PC-3 (cell line): Measurements from ENCODE around the gene SAMD8. TPM values are rescaled to one million over a fixed set of nuclear protein-coding genes. Genes with fewer than 3 reads are reported as not detected.

Source experiments
- ATAC-seq: fragments of 200-7000 bp; cut with Tn5 transposase; 2 replicates; pipeline ENCODE4 v1.9.1; 2020; ENCODE audit warnings: mild to moderate bottlenecking, moderate library complexity
- BruUV-seq: library from RNA; stranded (reverse); fragments of 400-500 nt; replicated peaks from 2 replicates; lab custom pipeline; 2021; lab: Mats Ljungman, UMichigan
- CTCF ChIA-PET: fragments of 300-600 bp; sonication (Branson Sonifier 250); formaldehyde crosslinking; loops from one replicate; lab custom pipeline; 2022; ENCODE audit warnings: antibody characterized with exemption; lab: Charles Lee
- POLR2A ChIA-PET: fragments of 300-600 bp; sonication (Branson Sonifier 250); formaldehyde crosslinking; loops from one replicate; lab custom pipeline; 2022; ENCODE audit warnings: antibody characterized with exemption; ENCODE audit not compliant: unreplicated experiment; lab: Charles Lee
- DNase-seq: peaks from one replicate; pipeline ENCODE4 v3.0.0-alpha.2; 2015
- H2AFZ ChIP-seq: fragments of 300-600 bp; sonication (generic); 2 replicates; pipeline ENCODE4 v1.6.0; 2016; ENCODE audit warnings: antibody characterized with exemption, low read length
- H3F3A ChIP-seq: fragments of 300-600 bp; sonication (generic); one replicate; pipeline ENCODE4 v1.6.0; 2017; ENCODE audit warnings: antibody characterized with exemption, low read length, control low read depth, mild to moderate bottlenecking; ENCODE audit not compliant: unreplicated experiment
- H3K27ac ChIP-seq: fragments of 300-600 bp; sonication (generic); 2 replicates; pipeline ENCODE4 v1.5.1; 2016; ENCODE audit warnings: mild to moderate bottlenecking, low read length
- H3K27me3 ChIP-seq: fragments of 300-600 bp; sonication (generic); 2 replicates; pipeline ENCODE4 v1.6.1; 2016; ENCODE audit warnings: low read length, mixed read lengths
- H3K36me3 ChIP-seq: fragments of 300-600 bp; sonication (generic); 2 replicates; pipeline ENCODE4 v1.6.1; 2016; ENCODE audit warnings: low read depth, mixed run types, low read length, mixed read lengths
- H3K4me1 ChIP-seq: fragments of 300-600 bp; sonication (generic); 2 replicates; pipeline ENCODE4 v1.5.1; 2016; ENCODE audit warnings: low read length; ENCODE audit not compliant: insufficient read depth
- H3K4me2 ChIP-seq: fragments of 300-600 bp; sonication (generic); 2 replicates; pipeline ENCODE4 v1.6.0; 2016; ENCODE audit warnings: low read length
- H3K4me3 ChIP-seq: fragments of 300-600 bp; sonication (generic); 2 replicates; pipeline ENCODE4 v1.5.1; 2016; ENCODE audit warnings: mild to moderate bottlenecking, low read length, mixed read lengths
- H3K79me2 ChIP-seq: fragments of 300-600 bp; sonication (generic); 2 replicates; pipeline ENCODE4 v1.6.1; 2017; ENCODE audit warnings: low read length, mixed read lengths
- H3K9ac ChIP-seq: fragments of 300-600 bp; sonication (generic); 2 replicates; pipeline ENCODE4 v1.6.0; 2016; ENCODE audit warnings: mild to moderate bottlenecking, low read length
- H3K9me2 ChIP-seq: fragments of 300-600 bp; sonication (generic); replicated peaks from 2 replicates; pipeline ENCODE4 v1.6.1; 2016; ENCODE audit warnings: mixed run types, low read length, mixed read lengths
- H3K9me3 ChIP-seq: fragments of 300-600 bp; sonication (generic); 2 replicates; pipeline ENCODE4 v1.6.1; 2016; ENCODE audit warnings: low read length, mixed read lengths
- H4K20me1 ChIP-seq: fragments of 300-600 bp; sonication (generic); 2 replicates; pipeline ENCODE4 v1.6.1; 2016; ENCODE audit warnings: low read length, mixed read lengths
- EZH2 ChIP-seq: fragments of 300-600 bp; sonication (generic); IDR thresholded peaks from one replicate; pipeline ENCODE4 v1.6.1; 2017; ENCODE audit warnings: antibody characterized with exemption, mild to moderate bottlenecking, low read length; ENCODE audit not compliant: unreplicated experiment
- EZH2phosphoT487 ChIP-seq: fragments of 300-600 bp; sonication (generic); IDR thresholded peaks from 2 replicates; pipeline ENCODE4 v1.6.1; 2018; ENCODE audit warnings: mild to moderate bottlenecking, antibody characterized with exemption, low read length, borderline replicate concordance
- intact Hi-C: fragments of 100-400 bp; cut with micrococcal nuclease; formaldehyde crosslinking; loops from 2 replicates; pipeline ENCODE4 v1.9.0; 2023
- total RNA-seq: library from RNA; depleted of rRNA; stranded (reverse); fragments of >200 nt; gene quantifications from 2 replicates; pipeline ENCODE4 v1.2.3, GENCODE V29; 2014
- TF ChIP-seq, protein P1 (sequence below): fragments of 300-600 bp; sonication (generic); conservative IDR thresholded peaks from 2 replicates; pipeline ENCODE4 v1.5.1; 2017; ENCODE audit warnings: antibody characterized with exemption, low read depth, mild to moderate bottlenecking, low read length

Gene SAMD8
- total RNA-seq, 1 experiment from 2014 or later: 47.4 TPM

DNA sequence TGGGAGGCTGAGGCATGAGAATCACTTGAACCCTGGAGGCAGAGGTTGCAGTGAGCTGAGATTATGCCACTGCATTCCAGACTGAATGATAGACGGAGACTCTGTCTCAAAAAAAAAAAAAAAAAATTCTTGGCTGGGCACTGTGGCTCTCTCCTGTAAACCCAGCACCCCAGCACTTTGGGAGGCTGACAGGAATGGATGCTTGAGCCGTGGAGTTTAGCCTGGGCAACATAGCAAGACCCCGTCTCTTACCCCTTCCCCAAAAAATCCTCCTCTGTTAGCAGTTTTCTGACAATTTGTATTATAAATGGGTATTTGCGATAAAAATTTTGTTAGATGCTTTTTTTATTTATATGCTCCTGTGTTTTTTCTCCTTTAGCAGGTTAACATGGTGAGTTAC is 11.0 kb downstream of the SAMD8 start:
- no peaks in the 10 kb centered on the region for H3K9me3 ChIP-seq
- ChIA-PET POLR2A (interaction anchor here (0.6 kb wide), 1 partner anchor 562 kb away, joined by 5 read pairs; no protein-coding TSS in a partner anchor), CTCF (interaction anchor here (0.6 kb wide), 1 partner anchor 279 kb away, joined by 4 read pairs; the partner anchor contains the start of gene ZNF503)
- H3K4me1 ChIP-seq: peaks cover 7% of the 10 kb centered on the region
- no TSS peak for BruUV-seq
- ATAC-seq: no peak
- no peak overlapping the region for H3K9ac ChIP-seq
- no peak for DNase-seq
- H3K27ac ChIP-seq: no peak overlapping the region
- H2AFZ ChIP-seq: no peak overlapping the region
- peaks cover 10% of the 10 kb centered on the region for H3K36me3 ChIP-seq
- peaks cover 71% of the 10 kb centered on the region for H3K79me2 ChIP-seq
- H4K20me1 ChIP-seq: peaks cover 10% of the 10 kb centered on the region; the same call in 1 of the 2 replicates
- no peaks in the 10 kb centered on the region for H3F3A ChIP-seq
- no peak overlapping the region for H3K4me3 ChIP-seq
- no peak overlapping the region for H3K4me2 ChIP-seq
- TF ChIP-seq, protein P1, sequence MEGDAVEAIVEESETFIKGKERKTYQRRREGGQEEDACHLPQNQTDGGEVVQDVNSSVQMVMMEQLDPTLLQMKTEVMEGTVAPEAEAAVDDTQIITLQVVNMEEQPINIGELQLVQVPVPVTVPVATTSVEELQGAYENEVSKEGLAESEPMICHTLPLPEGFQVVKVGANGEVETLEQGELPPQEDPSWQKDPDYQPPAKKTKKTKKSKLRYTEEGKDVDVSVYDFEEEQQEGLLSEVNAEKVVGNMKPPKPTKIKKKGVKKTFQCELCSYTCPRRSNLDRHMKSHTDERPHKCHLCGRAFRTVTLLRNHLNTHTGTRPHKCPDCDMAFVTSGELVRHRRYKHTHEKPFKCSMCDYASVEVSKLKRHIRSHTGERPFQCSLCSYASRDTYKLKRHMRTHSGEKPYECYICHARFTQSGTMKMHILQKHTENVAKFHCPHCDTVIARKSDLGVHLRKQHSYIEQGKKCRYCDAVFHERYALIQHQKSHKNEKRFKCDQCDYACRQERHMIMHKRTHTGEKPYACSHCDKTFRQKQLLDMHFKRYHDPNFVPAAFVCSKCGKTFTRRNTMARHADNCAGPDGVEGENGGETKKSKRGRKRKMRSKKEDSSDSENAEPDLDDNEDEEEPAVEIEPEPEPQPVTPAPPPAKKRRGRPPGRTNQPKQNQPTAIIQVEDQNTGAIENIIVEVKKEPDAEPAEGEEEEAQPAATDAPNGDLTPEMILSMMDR: no peak
- TF ChIP-seq EZH2phosphoT487 (no peak), EZH2 (no peak)
- H3K9me2 ChIP-seq: no peaks in the 10 kb centered on the region
- intact Hi-C loops: no loop called here
- H3K27me3 ChIP-seq: no peaks in the 10 kb centered on the region

DNA sequence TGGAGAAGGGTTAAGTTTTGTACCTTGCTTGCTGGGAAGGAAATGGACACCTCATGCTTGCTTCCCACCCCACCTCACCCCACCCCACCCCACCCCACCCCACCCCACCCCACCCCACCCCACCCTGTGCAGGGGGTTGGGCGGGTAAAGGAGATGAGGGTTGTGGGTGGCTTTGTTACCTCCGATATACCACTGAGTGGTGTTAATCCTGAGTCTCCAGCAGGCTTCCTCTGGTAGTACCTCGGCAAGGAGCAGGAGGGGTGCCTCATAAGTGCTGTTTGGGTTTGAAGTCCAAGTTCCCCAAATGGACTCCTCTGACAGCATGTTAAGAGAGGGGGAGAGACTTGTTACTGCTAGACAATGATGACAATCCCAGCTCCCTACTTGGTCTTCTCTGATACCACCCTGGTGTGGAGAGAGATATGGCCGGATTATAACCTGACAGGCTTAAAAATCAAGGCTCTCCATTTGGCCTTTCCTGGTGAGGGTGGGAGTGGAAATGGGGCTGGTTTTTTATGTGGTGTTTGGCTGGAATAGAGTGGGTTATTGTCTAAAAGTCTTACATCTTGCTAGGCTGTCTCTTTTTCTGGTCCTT is 11.7 kb downstream of the SAMD8 start:
- Histone ChIP-seq H3K4me3 (no peak overlapping the region), H3K9me2 (no peaks in the 10 kb centered on the region), H3K27me3 (no peaks in the 10 kb centered on the region), H4K20me1 (peaks cover 10% of the 10 kb centered on the region; the same call in 1 of the 2 replicates), H3F3A (no peaks in the 10 kb centered on the region), H3K9me3 (no peaks in the 10 kb centered on the region), H3K4me1 (peaks cover 7% of the 10 kb centered on the region), H3K9ac (no peak overlapping the region), H3K27ac (no peak overlapping the region), H2AFZ (no peak overlapping the region), H3K36me3 (peaks cover 10% of the 10 kb centered on the region), H3K79me2 (peaks cover 67% of the 10 kb centered on the region), H3K4me2 (no peak overlapping the region)
- CTCF ChIA-PET: no interaction called here
- no peak for DNase-seq
- TF ChIP-seq, protein P1: no peak
- POLR2A ChIA-PET: no interaction called here
- intact Hi-C loops: no loop called here
- no TSS peak for BruUV-seq
- no peak for ATAC-seq

DNA sequence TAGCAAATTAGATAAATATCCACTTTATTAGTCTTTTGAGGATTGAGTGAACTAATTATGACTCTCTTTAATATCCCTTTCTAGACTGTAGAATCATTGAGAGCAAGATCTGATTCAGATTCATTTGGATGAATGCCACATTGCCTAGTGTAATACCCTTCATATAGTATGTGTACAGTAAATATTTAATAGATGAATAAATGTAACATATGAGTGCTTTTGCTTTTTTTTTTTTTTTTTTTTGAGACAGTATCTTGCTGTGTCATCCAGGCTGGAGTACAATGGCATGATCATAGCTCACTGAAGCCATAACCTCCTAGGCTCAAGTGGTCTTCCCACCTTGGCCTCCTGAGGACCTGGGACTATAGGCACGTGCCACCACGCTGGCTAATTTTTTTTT is 14.8 kb downstream of the SAMD8 start:
- peaks cover 7% of the 10 kb centered on the region for H3K4me1 ChIP-seq
- H3K9me3 ChIP-seq: no peaks in the 10 kb centered on the region
- no peak overlapping the region for H3K4me2 ChIP-seq
- ChIA-PET POLR2A (no interaction called here), CTCF (no interaction called here)
- H3K9ac ChIP-seq: no peak overlapping the region
- H3K27ac ChIP-seq: peak overlapping the region; percentile 46
- DNase-seq (peak; percentile 81), ATAC-seq (peak; percentile 83)
- H3K9me2 ChIP-seq: no peaks in the 10 kb centered on the region
- H3K36me3 ChIP-seq: peaks cover 10% of the 10 kb centered on the region
- TF ChIP-seq EZH2phosphoT487 (no peak), EZH2 (no peak)
- TF ChIP-seq, protein P1: no peak
- no peak overlapping the region for H3K4me3 ChIP-seq
- no peak overlapping the region for H2AFZ ChIP-seq
- no TSS peak for BruUV-seq
- H3K27me3 ChIP-seq: no peaks in the 10 kb centered on the region
- H3F3A ChIP-seq: no peaks in the 10 kb centered on the region
- intact Hi-C loops: loop anchor here (1.0 kb wide), 1 partner anchor 12 kb away; no protein-coding TSS in a partner anchor
- H4K20me1 ChIP-seq: 0 out of 2 replicates have a peak, but pooled peaks cover under 1% of the 10 kb centered on the region
- peaks cover 55% of the 10 kb centered on the region for H3K79me2 ChIP-seq
